GM12872 (cell line): ENCODE measurements around the gene WDR53.

ENCODE experiments used
- CTCF ChIP-seq: IDR thresholded peaks from 3 replicates; pipeline ENCODE4 v1.5.1; 2011; ENCODE audit warnings: low read depth, mild to moderate bottlenecking, low read length, moderate library complexity; ENCODE audit not compliant: insufficient read depth

The WDR53 gene

GRCh38 chr3:196554205-196554604 is 14.1 kb downstream of the WDR53 start:
- TF ChIP-seq CTCF = no peak

GRCh38 chr3:196553551-196553950 is 14.8 kb downstream of the WDR53 start:
- TF ChIP-seq CTCF = no peak

- TF ChIP-seq CTCF = no peak
These were observed 16.1 kb downstream of the WDR53 start for GRCh38 chr3:196552253-196552652.

- TF ChIP-seq CTCF = no peak
These were observed 21.3 kb downstream of the WDR53 start for GRCh38 chr3:196547067-196547466.

GRCh38 chr3:196546537-196546936 is 21.8 kb downstream of the WDR53 start:
- TF ChIP-seq CTCF = no peak

GRCh38 chr3:196544491-196544992 is 23.8 kb downstream of the WDR53 start:
- TF ChIP-seq CTCF = no peak

GRCh38 chr3:196541684-196542445 is 26.5 kb downstream of the WDR53 start:
- TF ChIP-seq CTCF = no peak
